Panc1 (cell line): ENCODE results near the gene B4GALT7.

Experiments used
- TF ChIP-seq, protein P1 (sequence below), 2 experiments: IDR thresholded peaks; 2 replicates each; pipeline ENCODE4 v1.6.1; 2011 to 2012; ENCODE audit warnings: low read depth in 2 of 2, control low read depth in 1 of 2, low read length in 1 of 2, mild to moderate bottlenecking in 1 of 2, moderate library complexity in 1 of 2; ENCODE audit not compliant: insufficient read depth in 1 of 2
- TF ChIP-seq, protein P2 (sequence below): fragments of 450-650 bp; IDR thresholded peaks from 2 replicates; pipeline ENCODE4 v1.5.1; 2017; ENCODE audit warnings: mild to moderate bottlenecking

DNA sequence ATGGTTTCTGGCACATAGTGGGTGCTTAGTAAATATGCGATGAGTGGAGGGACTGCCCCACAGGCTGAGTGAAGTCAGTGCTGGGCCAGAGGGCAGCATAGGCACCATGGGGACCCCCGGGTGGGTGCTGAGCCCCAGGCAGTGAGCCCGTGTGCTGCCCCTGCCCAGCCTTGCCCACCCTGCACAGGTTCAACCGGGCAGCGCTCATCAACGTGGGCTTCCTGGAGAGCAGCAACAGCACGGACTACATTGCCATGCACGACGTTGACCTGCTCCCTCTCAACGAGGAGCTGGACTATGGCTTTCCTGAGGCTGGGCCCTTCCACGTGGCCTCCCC lies 7.2 kb downstream of the B4GALT7 start:
- TF ChIP-seq, protein P1, sequence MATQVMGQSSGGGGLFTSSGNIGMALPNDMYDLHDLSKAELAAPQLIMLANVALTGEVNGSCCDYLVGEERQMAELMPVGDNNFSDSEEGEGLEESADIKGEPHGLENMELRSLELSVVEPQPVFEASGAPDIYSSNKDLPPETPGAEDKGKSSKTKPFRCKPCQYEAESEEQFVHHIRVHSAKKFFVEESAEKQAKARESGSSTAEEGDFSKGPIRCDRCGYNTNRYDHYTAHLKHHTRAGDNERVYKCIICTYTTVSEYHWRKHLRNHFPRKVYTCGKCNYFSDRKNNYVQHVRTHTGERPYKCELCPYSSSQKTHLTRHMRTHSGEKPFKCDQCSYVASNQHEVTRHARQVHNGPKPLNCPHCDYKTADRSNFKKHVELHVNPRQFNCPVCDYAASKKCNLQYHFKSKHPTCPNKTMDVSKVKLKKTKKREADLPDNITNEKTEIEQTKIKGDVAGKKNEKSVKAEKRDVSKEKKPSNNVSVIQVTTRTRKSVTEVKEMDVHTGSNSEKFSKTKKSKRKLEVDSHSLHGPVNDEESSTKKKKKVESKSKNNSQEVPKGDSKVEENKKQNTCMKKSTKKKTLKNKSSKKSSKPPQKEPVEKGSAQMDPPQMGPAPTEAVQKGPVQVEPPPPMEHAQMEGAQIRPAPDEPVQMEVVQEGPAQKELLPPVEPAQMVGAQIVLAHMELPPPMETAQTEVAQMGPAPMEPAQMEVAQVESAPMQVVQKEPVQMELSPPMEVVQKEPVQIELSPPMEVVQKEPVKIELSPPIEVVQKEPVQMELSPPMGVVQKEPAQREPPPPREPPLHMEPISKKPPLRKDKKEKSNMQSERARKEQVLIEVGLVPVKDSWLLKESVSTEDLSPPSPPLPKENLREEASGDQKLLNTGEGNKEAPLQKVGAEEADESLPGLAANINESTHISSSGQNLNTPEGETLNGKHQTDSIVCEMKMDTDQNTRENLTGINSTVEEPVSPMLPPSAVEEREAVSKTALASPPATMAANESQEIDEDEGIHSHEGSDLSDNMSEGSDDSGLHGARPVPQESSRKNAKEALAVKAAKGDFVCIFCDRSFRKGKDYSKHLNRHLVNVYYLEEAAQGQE (IDR thresholded peaks at IDR 0.05; ENCODE audit: insufficient read depth in 1 of 2, low read depth in 2 of 2, low read length in 1 of 2): no peak
- TF ChIP-seq, protein P2, sequence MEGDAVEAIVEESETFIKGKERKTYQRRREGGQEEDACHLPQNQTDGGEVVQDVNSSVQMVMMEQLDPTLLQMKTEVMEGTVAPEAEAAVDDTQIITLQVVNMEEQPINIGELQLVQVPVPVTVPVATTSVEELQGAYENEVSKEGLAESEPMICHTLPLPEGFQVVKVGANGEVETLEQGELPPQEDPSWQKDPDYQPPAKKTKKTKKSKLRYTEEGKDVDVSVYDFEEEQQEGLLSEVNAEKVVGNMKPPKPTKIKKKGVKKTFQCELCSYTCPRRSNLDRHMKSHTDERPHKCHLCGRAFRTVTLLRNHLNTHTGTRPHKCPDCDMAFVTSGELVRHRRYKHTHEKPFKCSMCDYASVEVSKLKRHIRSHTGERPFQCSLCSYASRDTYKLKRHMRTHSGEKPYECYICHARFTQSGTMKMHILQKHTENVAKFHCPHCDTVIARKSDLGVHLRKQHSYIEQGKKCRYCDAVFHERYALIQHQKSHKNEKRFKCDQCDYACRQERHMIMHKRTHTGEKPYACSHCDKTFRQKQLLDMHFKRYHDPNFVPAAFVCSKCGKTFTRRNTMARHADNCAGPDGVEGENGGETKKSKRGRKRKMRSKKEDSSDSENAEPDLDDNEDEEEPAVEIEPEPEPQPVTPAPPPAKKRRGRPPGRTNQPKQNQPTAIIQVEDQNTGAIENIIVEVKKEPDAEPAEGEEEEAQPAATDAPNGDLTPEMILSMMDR: no peak
